ENCODE results near the gene TCL1A.
"Not testable (repeated sequence)": the region's sequence is repeated elsewhere in the genome, so short reads cannot be mapped to it uniquely, and the experiment has no call there.

TCL1A gene

DNA sequence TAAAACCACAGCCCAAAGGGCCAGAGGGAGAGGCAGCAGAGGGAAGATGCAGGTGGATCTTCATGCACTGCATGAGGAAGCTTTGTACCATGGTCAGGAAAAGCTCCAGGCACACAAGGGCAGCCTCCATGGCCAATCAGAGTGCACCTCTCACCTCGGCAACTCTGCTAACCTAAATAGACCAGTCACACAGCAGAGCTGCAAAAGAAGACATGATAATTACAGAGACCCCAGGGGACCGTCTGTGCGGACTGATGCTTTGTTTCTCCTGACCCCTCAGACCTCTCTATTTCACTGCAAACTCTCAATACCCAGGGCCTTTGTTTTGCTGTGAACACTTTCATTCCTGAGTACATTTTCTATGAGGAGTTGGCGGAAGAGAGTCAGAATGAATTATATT is 38.4 kb downstream of the TCL1A start:
- DNase-seq (ENCODE audit: low read depth): no peak

DNA sequence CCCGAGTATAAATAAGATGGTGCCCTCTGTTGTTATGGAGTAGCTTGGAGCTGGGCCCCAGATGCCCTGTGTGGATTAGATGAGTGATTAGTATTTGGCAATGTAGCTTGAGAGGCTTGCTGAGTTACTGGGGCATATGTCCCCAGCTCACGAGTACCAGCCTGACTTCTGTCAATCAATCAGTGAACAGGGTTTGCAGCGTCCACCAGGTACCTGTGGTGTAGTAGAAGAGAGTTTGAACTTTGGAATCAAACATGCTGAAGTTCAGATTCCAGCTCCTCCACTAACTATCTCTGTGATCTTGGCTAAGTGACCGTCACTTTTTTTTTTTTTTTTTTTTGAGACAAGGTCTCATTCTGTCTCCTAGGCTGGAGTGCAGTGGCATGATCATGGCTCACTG is 39.3 kb downstream of the TCL1A start:
- no peak for DNase-seq (ENCODE audit: low read depth)

DNA sequence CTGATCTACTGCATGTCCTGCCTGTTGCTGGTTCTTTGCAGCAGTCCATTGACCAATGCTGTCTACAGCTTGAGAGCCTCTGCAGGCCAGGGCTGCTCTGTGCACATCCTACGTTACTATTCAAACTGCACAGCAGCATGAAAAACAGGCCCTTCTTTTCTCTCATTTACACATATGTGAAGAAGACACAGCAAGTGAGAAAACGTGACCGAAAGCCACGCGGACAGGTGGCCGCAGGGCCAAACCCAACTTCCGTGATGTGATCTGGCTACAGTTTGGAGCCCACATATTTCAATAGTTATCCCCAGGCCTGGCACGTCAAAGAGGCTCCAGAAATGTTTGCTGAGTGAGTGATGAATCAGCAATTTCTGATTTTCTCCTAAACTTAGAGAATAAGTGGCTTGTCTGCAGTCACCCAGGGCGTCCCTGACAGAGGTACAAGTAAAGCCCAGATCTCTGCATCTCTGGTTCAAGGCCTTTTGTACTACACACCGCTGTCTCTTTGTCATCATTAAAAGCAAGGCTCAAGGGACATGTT is 45.6 kb downstream of the TCL1A start:
- no peak for DNase-seq (ENCODE audit: low read depth)

DNA sequence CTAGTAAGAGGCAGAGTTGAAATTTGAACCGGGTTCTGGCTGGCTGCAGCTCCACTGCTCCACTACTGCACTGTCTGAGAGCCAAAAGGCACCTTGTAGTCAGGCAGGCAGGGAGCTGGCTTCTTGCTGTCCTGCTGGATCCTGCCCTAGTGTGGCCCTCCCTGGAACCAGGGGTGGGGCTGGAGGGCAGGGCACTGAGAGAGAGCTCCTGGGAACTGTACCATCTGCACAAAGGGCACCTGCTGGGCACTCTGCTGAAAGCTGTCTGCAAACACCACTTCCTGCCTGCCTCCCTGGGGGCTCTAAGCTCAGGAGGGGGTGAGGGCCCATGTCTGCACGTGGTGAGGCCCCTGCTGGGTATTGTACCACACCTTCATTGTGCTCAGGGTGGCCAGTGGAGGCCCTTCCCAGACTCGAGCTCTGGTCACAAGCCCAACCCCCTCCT is 46.7 kb downstream of the TCL1A start:
- DNase-seq (ENCODE audit: low read depth): no peak

DNA sequence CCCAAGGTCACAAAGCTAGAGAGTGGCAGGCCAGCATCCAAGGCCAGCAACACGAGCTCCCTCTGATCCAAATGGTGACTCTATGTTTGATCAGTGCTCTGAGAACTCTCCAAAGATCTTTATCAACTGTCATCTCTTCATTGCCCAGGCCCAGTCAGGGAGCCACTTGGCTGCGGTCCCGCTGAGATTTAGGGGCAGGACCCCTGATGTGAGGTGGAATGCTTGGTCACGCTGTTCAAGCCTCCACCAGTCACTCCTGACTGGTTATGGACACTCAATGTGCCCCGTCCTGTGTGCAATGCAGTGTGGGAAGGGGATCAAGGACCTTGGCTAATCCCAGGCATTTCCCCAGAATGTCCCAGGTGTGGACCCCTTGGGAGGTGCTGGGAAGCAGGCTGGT is 47.5 kb downstream of the TCL1A start:
- DNase-seq (ENCODE audit: low read depth): no peak

DNA sequence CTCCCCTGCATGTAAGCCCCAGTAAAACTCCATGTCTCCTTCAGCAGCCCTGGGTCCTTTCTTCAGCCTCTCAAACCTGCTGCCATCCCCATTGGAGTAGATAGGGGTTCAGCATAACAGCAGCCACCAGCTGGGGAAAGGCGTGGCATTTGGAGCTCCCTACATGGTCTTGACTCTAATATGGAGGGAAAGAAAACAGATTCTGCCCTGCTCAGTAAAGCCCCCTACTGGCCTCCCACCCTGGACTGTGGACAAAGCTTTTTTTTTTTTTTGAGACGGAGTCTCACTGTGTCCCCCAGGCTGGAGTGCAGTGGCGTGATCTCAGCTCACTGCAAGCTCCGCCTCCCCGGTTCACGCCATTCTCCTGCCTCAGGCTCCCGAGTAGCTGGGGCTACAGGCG is 48.4 kb downstream of the TCL1A start:
- not testable (repeated sequence) for DNase-seq (ENCODE audit: low read depth)

DNA sequence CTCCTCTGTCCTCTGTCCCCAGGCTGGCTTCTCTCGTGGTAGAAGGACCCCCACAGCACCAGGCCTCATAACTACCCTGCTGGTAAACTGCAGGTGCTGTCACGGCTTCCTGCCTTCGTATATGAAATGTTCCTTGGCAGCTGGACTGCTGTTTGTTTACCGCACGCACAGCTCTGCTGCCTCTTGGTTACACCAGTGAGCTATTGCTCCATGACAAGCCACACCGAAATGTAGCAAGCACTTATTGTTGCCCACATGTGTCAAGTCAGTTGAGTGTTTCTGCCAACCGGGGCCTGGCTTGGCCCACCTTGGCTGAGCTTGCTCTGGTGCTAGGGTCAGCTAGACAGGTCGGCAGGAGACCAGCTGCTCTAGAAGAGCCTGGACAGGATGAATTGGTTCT is 49.4 kb downstream of the TCL1A start:
- DNase-seq (ENCODE audit: low read depth): no peak

DNA sequence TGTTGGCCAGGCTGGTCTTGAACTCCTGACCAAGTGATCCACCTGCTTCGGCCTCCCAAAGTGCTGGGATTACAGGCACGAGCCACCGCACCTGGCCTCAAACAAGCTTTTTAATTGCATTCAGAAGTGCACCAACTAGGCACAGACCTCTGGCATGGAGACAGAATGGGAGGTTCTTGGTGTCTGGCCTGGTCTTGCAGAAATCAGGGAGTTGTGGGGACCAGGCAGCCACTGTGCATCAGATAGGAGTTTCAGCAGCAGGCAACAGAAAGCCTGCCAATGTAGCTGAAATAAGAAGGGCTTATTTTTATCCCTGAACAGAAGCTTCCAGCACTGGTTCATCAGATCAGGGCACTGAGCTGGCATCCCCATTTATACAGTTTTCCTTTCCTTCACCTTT is 49.9 kb downstream of the TCL1A start:
- no peak for DNase-seq (ENCODE audit: low read depth)

DNA sequence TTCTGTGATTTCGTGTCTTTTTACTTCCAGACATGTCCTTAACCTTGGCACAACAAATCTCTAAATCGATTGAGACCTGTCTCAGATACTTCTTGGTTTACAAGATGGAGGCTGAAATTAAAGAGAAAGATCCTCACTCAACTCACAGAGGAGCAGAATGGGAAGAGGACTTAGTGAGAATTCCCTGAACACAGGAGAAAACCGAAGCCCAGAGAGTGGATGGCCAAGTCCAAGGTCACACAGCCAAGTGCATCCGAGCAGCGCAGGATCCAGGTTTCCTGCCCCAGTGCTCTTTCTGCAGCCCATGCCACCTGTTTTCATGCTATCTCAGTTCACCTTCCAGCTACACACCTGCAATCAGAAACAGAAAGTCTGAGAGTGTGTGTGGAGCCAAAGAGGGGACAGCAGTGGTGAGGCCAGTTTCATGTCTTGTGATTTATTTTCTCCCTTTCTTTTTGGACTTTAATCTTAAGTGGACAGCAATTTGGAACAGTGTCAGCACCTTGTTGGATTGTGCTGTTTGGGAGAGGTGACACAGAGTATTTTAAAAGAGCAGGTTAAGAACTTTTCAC is 50.6 kb downstream of the TCL1A start:
- no peak for DNase-seq (ENCODE audit: low read depth)

DNA sequence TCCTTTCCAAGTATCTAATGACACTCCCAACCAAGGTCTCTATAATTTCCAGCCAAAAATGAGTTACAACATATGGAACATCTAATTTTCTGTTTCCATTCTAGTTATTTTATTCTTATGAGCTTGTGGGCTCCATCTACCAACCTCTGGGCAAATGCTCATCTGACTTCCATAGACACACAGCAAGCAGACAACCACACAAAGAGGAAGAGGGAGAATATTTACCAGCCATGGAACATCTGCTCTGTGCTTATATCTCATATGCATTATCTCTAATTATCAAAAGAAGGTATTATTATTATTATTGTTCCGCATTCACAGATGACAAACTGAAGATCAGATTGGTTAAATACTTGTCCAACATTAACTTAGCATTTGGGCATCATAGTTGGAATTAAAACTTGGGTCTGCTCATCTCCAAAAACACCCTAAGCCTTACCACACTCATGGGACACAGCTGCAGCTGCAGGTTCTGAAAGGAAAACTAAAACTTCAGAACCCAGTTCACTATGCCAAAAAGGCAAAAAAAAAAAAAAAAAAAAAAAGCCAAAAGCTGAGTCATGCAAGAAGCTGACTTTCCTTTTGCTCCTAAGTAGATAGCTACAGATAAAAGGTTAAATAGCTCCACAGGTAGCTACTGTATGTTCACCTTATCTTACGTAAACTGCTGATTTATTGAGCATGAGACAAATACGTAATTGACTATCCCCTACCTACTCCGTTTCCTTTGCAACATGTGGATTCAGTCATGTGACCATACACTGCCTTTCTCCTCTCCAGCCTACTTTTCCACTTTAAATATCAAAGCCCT is 51.3 kb downstream of the TCL1A start:
- DNase-seq (ENCODE audit: low read depth): no peak

DNA sequence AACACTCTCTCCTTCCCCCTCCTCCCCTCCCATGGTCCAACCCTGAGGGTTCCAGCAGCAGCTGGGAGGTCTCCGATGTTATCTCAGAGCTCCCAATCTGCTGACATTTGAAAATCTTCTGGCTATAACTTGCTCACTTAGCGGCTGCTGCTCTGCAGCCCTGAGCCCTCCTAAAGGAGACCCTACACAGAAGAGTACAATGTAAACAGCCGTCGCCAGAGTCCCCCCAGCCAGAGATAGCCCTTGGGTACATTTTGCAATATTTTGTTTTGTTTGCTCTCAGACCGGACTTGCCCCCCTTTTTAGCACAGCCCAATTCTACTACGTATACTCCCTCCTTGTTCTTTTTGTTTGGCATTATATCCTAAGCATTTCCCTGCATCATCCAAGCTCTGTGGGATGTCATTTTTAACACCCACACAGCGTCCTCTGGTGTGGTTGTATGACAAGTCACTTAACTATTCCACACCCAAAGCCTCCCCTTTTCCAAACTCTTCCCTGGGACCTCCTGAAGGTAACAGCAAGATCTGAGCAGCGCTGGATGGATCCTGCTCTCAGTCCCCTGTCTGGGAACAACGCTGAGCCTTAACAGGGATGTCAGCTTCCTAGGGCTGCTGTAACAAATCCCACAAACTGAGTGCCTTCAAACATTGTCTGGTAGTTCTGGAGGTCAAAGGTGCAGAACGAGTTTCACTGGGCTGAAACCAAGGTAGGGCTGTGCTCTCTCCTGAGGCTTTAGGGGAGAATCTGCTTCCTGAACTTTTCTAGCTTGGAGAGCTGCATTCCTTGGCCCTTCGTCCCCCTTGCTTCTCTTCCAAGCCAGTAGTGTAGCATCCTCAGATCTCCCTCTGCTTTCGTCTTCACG is 53.0 kb downstream of the TCL1A start:
- DNase-seq (ENCODE audit: low read depth): no peak

DNA sequence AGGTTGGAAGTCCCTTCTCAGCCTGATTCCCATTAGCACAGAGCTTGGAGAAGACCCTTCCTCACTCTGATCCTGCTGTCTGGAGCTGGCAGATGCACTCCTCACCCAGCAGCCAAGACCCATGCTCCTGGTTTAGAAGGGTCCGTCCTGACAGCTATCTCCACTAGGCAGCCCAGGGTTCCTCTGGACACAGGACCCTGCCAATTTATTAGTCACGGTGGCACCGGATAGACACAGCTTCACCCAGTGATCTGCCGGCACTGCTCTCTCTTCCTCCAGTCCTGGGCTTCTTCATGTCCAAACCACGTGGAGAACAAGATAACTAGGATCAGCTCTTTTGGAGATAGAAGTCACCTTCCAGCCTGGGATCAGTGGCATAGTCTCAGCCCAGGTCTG is 53.9 kb downstream of the TCL1A start:
- DNase-seq (ENCODE audit: low read depth): no peak

Measured in stimulated activated CD8-positive, alpha-beta memory T cell treated with anti-CD3 and anti-CD28 coated beads, Interleukin-7, amount 100 ng/mL, for 24 hours (primary cell).